Ishikawa (cell line): Measurements from ENCODE around the gene KIF3A.

ENCODE experiments used
- CEBPB ChIP-seq: IDR thresholded peaks from 2 replicates; pipeline ENCODE4 v1.6.1; 2012
- CREB1 ChIP-seq: IDR thresholded peaks from 2 replicates; pipeline ENCODE4 v1.6.1; 2012; ENCODE audit warnings: low read depth
- EGR1 ChIP-seq: IDR thresholded peaks from 2 replicates; pipeline ENCODE4 v1.6.1; 2012
- EP300 ChIP-seq: IDR thresholded peaks from 2 replicates; pipeline ENCODE4 v1.6.1; 2012; ENCODE audit warnings: borderline replicate concordance
- FOXM1 ChIP-seq: IDR thresholded peaks from 2 replicates; pipeline ENCODE4 v1.6.1; 2012; ENCODE audit warnings: low read depth, borderline replicate concordance
- NFIC ChIP-seq: IDR thresholded peaks from 2 replicates; pipeline ENCODE4 v1.6.1; 2012
- RAD21 ChIP-seq: IDR thresholded peaks from 2 replicates; pipeline ENCODE4 v1.6.1; 2012; ENCODE audit warnings: low read depth
- REST ChIP-seq: IDR thresholded peaks from 2 replicates; pipeline ENCODE4 v1.6.1; 2012; ENCODE audit warnings: low read depth, mild to moderate bottlenecking
- TAF1 ChIP-seq: IDR thresholded peaks from 2 replicates; pipeline ENCODE4 v1.6.1; 2012; ENCODE audit warnings: low read depth, mild to moderate bottlenecking
- TCF12 ChIP-seq: IDR thresholded peaks from 2 replicates; pipeline ENCODE4 v1.6.1; 2012; ENCODE audit warnings: low read depth
- YY1 ChIP-seq: IDR thresholded peaks from 2 replicates; pipeline ENCODE4 v1.6.1; 2012; ENCODE audit warnings: low read depth
- ZBTB7A ChIP-seq: IDR thresholded peaks from 2 replicates; pipeline ENCODE4 v1.6.1; 2012; ENCODE audit warnings: low read depth
- TF ChIP-seq, protein P1 (sequence below): IDR thresholded peaks from 2 replicates; pipeline ENCODE4 v1.6.1; 2012
- TF ChIP-seq, protein P2 (sequence below): IDR thresholded peaks from 2 replicates; pipeline ENCODE4 v1.6.1; 2012

Gene KIF3A

GRCh38 chr5:132736853-132737833 lies at the start of gene KIF3A:
Gene KIF3A, minus strand, starts transcription at chr5:132737546. Its CDS starts 127 bp downstream, at chr5:132737419.
- TF ChIP-seq TAF1 (peak; percentile 65), ZBTB7A (peak; percentile 80), EGR1 (0 out of 2 replicates have a peak, but pooled peaks have one; percentile 9), FOXM1 (no peak), REST (no peak)
- TF ChIP-seq, protein P1, sequence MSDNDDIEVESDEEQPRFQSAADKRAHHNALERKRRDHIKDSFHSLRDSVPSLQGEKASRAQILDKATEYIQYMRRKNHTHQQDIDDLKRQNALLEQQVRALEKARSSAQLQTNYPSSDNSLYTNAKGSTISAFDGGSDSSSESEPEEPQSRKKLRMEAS: peak; percentile 39

GRCh38 chr5:132787076-132787475 lies 49.7 kb upstream of the KIF3A start:
- TF ChIP-seq YY1 (no peak), REST (no peak)
- TF ChIP-seq, protein P2, sequence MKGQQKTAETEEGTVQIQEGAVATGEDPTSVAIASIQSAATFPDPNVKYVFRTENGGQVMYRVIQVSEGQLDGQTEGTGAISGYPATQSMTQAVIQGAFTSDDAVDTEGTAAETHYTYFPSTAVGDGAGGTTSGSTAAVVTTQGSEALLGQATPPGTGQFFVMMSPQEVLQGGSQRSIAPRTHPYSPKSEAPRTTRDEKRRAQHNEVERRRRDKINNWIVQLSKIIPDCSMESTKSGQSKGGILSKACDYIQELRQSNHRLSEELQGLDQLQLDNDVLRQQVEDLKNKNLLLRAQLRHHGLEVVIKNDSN: no peak

DNA sequence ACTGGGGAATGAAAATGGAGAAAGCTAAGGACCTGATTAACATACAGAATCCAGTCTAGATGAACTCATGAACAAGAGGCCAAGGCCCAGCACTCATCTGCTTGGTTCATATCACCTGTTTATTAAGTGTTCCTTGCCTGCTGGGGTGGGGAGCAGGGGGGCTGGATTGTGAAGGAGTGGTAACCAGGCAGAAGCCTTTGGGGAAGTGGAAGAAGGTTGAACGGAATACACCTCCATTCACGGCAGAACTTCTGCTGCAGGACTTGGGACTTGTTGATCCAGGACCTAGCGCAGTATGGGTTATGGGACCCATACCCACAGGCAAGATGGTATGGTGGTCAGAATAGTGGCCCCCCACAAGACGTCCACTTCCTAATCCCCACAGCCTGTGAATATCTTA lies 48.5 kb upstream of the KIF3A start:
- no peak for TF ChIP-seq YY1
- TF ChIP-seq EGR1: no peak
- TF ChIP-seq ZBTB7A: no peak
- no peak for TF ChIP-seq RAD21
- no peak for TF ChIP-seq TCF12
- no peak for TF ChIP-seq CREB1

DNA sequence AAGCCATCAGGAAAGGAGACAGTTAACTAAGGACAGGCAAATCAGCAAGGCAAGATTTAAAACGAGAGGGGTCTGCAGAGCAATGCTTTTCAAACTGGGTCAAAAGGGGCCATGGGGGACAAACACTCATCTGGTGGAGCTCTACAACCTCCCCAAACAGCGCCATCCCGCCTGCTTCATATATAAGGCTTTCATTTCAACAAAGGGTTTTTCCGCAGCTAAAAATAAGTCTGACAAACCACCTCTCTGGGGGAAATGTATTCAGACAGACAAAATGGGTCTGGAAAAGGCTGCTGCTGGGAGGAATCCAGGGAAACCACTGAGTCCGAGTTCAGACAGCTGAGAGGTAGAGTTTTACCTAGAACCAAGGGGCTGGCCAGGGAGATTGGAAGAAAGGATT lies 48.0 kb upstream of the KIF3A start:
- TF ChIP-seq CEBPB (no peak), EP300 (no peak), YY1 (no peak), ZBTB7A (no peak), NFIC (no peak), TAF1 (no peak), CREB1 (no peak), REST (no peak)
- TF ChIP-seq, protein P1: no peak

DNA sequence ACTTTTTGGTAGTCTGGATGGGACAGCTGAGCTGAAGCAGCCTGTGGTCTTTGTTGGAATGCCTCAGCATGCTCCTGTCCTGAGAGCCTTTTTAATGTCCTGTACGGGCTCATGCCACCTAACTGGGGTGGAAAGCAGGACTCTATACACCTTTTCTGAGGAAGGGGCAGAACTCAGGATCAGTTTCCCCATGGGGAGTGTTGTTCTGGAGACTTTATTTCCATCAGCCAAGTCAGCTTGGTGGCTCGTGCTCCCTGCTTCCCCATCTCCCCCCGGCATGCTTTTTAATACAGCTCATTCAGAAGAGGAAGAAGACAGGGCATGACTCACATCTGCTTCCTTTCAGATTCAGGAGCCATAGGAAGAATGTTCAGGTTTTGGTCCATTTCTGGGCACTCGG lies 44.8 kb upstream of the KIF3A start:
- TF ChIP-seq TCF12 (no peak), ZBTB7A (no peak), FOXM1 (no peak), CREB1 (no peak), CEBPB (no peak)

- TF ChIP-seq NFIC: no peak
- no peak for TF ChIP-seq TAF1
- TF ChIP-seq EP300: no peak
- no peak for TF ChIP-seq TCF12
- no peak for TF ChIP-seq EGR1
- TF ChIP-seq, protein P2: no peak
- no peak for TF ChIP-seq REST
Observed at GRCh38 chr5:132781029-132781428, 43.7 kb upstream of the KIF3A start.
